Heart left ventricle (tissue), 16 donors: ENCODE measurements around the gene UPF2. TPM values are rescaled to one million over a fixed set of nuclear protein-coding genes. Genes with fewer than 3 reads are reported as not detected.

Source experiments
- ATAC-seq, 4 donors: fragments of 200-7000 bp; cut with Tn5 transposase; one replicate each; pipeline ENCODE4 v1.9.1; 2020 to 2022; ENCODE audit warnings: moderate library complexity in 4 of 4, mild to moderate bottlenecking in 3 of 4, moderate number of reproducible peaks in 1 of 4
- DNase-seq, 5 donors: peaks; one replicate each; pipeline ENCODE4 v3.0.0-alpha.2; 2020
- H3K27ac ChIP-seq, 12 donors: fragments of 200-600 bp; sonication (generic) in 4 of 12; one replicate each; pipeline versions ENCODE4 v1.5.0 to v1.8.0; 2016 to 2022; ENCODE audit warnings: mild to moderate bottlenecking in 2 of 12
- H3K27me3 ChIP-seq, 9 donors: fragments of 200-600 bp; sonication (generic) in 2 of 9; one replicate each; pipeline versions ENCODE4 v1.5.1 to v1.8.0; 2016 to 2022; ENCODE audit warnings: mild to moderate bottlenecking in 3 of 9
- H3K36me3 ChIP-seq, 9 donors: fragments of 200-600 bp; sonication (generic) in 2 of 9; one replicate each; pipeline versions ENCODE4 v1.5.0 to v1.8.0; 2018 to 2022; ENCODE audit warnings: mild to moderate bottlenecking in 2 of 9
- H3K4me1 ChIP-seq, 12 donors: fragments of 200-600 bp; sonication (generic) in 4 of 12; one replicate each; pipeline versions ENCODE4 v1.5.0 to v1.8.0; 2016 to 2022; ENCODE audit warnings: mild to moderate bottlenecking in 3 of 12
- H3K4me3 ChIP-seq, 12 donors: fragments of 200-600 bp; sonication (generic) in 4 of 12; one replicate each; pipeline versions ENCODE4 v1.5.0 to v1.8.0; 2017 to 2022; ENCODE audit warnings: mild to moderate bottlenecking in 9 of 12, moderate library complexity in 4 of 12
- H3K9me3 ChIP-seq, 12 donors: fragments of 200-600 bp; sonication (generic) in 4 of 12; one replicate each; pipeline versions ENCODE4 v1.5.0 to v1.8.0; 2016 to 2022; ENCODE audit warnings: mild to moderate bottlenecking in 1 of 12
- POLR2A ChIP-seq, 2 donors: fragments of 450-650 bp; IDR thresholded peaks; one replicate each; pipeline ENCODE4 v1.6.1; 2017; ENCODE audit warnings: antibody characterized with exemption in 2 of 2, mild to moderate bottlenecking in 2 of 2, moderate library complexity in 2 of 2
- WGBS, 4 donors: extraction: QIAGEN DNeasy Blood & Tissue Kit in 2 of 4; methylation state at CpG; one replicate each; pipeline versions ENCODE4 v1.1.5 to v1.1.7; 2013 to 2018; 5-methylcytosine and 5-hydroxymethylcytosine counted together
- intact Hi-C, 10 donors: fragments of 100-400 bp; cut with DNase I; formaldehyde crosslinking; loops; one replicate each; pipeline versions ENCODE4 v1.11.1 to v1.14.2; 2022
- polyA plus RNA-seq, 2 donors: library from polyadenylated mRNA; stranded (reverse); fragments of 200-250 nt; gene quantifications; one replicate each; pipeline ENCODE4 v1.2.3, GENCODE V29; 2013
- total RNA-seq, 9 donors: library from RNA; depleted of rRNA in 2 of 9; stranded (reverse); fragments of >200 nt in 2 of 9; fragmentation: NEBNext Ultra II Directional in 3 of 9; extraction: Animal tissue kit (Norgen Biotek cat#: 25700) in 3 of 9; gene quantifications; one replicate each; pipeline versions ENCODE4 v1.1.0 to v1.2.4, GENCODE V29; 2016 to 2023
- TF ChIP-seq, protein P1 (sequence below), 12 donors: fragments of 200-600 bp; sonication (generic) in 4 of 12; IDR thresholded peaks; one replicate each; pipeline versions ENCODE4 v1.5.0 to v1.8.0; 2018 to 2022; ENCODE audit warnings: antibody characterized with exemption in 12 of 12, mild to moderate bottlenecking in 5 of 12
- donor health status: ischemic (EF 13 %, LVEDD 7.1; RV severe dilation, severe dysfunction).
- donor health status: healthy with polysubstance abuse.
- donor health status: DM: no; HTN: yes; CAD: no.
- donor health status: DM: no; HTN: no; CAD: no.
- donor health status: ischemic (EF 25% LVEDD 6.9; RV normal size, moderate dysfunction).
- donor health status: ischemic (EF 25% LVEDD 5.7; RV mildly dilated, moderate dysfunction).
- donor health status: healthy.
- donor health status: DM: yes; HTN: yes; CAD: no.
- donor health status: ischemic (EF 35%, LVEDD 5.7; RV mildly dilated, moderate dysfunction).
- donor health status: nonischemic (EF 11% LVEDD 7.7; RV severe dilation, severe dysfunction).
- donor health status: DM: yes; HTN: yes; CAD: no.
- donor health status: PGD.
- donor health status: ischemic (EF 29% LVEDD 5.4; RV normal size, mild dysfunction).
- donor health status: nonischemic (EF 23%, LVEDD 6.1; RV moderate dilation, normal function).

UPF2 gene
- total and polyA plus RNA-seq, 11 donors = 7.9 to 20.9 (median 15.7) TPM

DNA sequence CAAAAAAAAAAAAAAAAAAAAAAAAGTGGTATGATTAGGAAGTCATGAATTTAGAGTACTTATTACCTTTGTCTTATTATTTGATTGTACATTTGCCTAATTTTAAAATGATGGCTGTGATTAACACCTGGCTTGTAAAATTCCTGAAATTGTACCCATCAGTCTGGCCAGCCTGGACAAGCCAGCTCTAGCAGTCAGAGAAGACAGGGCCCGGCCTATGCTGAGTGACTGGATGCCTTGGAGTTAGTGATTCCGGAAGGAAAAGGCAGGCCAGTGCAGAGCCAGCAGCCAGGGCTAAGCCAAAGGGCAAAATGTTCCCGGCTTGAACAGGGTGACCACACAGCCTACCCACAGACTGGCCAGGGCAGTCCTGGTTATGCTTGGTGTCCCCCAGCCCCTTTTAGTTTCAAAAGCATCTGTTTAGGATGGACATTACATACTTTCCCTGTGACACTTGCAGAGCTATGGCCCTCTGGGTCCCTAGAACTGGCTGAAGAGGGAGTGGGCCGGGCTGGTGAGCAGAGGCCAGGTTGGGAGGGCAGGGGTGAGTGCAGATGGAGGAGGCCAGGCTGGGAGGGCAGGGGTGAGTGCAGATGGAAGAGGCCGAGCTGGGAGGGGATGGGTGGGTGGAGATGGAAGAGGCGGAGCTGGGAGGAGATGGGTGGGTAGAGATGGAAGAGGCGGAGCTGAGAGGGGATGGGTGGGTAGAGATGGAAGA lies 157.7 kb downstream of the UPF2 start:
- ATAC-seq (no peak), DNase-seq (peak in 1 of 5 donors; percentile 30)
- no peak overlapping the region for H3K27ac ChIP-seq
- H3K9me3 ChIP-seq = no peaks in the 10 kb centered on the region
- intact Hi-C loops = no loop called here
- H3K36me3 ChIP-seq = no peaks in the 10 kb centered on the region
- peaks cover 0 to 2% (median 0%) of the 10 kb centered on the region in 12 donors for H3K4me1 ChIP-seq
- no peak overlapping the region for H3K4me3 ChIP-seq
- 75 to 84% (median 80%) methylated on average over 7 of the region's 7 CpGs for WGBS, 4 donors
- H3K27me3 ChIP-seq = no peaks in the 10 kb centered on the region
- TF ChIP-seq, protein P1, sequence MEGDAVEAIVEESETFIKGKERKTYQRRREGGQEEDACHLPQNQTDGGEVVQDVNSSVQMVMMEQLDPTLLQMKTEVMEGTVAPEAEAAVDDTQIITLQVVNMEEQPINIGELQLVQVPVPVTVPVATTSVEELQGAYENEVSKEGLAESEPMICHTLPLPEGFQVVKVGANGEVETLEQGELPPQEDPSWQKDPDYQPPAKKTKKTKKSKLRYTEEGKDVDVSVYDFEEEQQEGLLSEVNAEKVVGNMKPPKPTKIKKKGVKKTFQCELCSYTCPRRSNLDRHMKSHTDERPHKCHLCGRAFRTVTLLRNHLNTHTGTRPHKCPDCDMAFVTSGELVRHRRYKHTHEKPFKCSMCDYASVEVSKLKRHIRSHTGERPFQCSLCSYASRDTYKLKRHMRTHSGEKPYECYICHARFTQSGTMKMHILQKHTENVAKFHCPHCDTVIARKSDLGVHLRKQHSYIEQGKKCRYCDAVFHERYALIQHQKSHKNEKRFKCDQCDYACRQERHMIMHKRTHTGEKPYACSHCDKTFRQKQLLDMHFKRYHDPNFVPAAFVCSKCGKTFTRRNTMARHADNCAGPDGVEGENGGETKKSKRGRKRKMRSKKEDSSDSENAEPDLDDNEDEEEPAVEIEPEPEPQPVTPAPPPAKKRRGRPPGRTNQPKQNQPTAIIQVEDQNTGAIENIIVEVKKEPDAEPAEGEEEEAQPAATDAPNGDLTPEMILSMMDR (IDR thresholded peaks at IDR 0.05) = no peak
- TF ChIP-seq POLR2A (IDR thresholded peaks at IDR 0.05) = no peak

DNA sequence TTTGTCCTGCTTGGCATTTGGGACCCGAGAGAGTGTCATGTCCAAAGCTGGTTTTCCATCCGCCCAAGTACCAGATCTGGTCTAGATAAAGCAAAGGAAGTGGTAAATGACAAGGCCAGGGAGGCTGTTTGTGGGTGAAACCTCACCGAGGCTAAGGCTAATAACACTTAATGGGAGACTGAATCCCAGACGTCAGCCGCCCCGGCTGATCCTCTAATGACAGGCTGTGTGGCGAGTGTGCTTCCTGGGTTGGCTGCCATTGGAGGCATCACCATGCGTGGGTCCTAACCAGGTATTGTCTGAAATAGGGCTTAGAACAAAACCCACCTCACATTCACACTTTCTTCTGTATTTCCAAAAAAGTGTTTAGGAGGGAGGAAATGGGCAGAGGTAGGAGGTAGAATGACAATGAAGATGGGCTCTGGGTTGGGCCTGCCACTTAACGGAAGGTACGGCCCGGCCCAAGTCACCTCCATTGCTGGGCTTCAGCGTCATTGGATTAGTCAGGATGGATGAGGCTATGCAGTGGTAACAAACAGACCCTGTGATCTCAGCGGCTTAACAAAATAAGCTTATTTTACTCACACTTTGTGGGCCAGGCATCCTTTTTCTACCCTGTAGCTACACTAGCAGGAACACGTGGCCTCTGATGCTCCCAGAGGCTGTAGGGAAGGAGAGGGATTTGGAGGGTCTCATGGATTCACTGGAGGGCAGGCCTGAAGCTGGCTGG lies 159.8 kb downstream of the UPF2 start:
- Histone ChIP-seq H3K36me3 (no peaks in the 10 kb centered on the region), H3K9me3 (no peaks in the 10 kb centered on the region), H3K4me3 (no peak overlapping the region), H3K4me1 (peaks cover 0 to 2% (median 0%) of the 10 kb centered on the region in 12 donors), H3K27ac (no peak overlapping the region), H3K27me3 (no peaks in the 10 kb centered on the region)
- ATAC-seq = no peak
- WGBS, 4 donors = 89 to 93% (median 92%) methylated on average over 14 of the region's 14 CpGs
- DNase-seq = peak in 2 of 5 donors; percentile 7 to 23
- TF ChIP-seq POLR2A (IDR thresholded peaks at IDR 0.05) = no peak
- TF ChIP-seq, protein P1 (IDR thresholded peaks at IDR 0.05) = no peak
- intact Hi-C loops = no loop called here

DNA sequence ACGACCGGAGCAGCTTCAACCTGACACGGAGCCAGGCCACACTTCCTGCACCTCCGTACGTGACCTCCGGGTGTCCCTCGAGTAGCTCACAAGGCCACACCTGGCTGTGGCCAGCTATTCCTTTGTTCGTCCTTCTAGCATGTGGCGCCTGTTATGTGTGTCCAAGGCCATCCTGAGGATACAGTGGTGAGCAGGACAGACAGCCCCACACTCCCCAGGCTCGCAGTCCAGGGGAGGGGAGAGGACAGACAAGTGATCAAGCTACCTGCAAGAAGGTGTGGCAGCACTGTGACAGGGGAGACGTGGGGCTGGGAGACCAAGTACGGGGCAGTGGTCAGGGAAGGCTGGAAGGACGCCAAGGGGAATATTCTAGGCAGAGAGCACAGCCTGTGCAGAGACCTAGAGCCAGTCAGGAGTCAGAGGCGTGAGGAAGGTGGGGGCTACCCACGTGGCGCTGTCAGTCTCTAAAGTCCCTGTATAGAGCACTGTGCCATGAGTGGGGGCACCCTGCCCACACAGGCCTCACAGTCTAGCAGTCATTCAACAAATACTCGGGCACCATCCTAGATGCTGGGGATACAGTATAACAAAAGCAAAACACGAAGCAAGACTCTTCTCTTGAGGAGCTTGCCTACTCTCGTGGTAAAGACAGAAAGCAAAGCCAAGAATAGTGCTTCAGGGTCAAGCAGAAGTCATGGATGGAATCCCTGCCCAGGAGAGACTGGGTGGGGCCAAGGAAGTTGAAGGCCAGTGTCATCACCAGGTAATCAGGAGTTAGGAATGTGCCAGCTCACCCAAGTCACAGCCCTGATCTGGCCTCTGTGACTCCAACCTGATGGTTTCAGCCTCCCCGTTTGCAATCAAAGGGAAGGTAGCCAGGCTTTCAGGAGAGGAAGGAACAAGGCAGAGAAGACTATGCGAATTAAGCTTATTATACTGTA lies 160.9 kb downstream of the UPF2 start:
- 82 to 86% (median 84%) methylated on average over 20 to 21 of the region's 21 CpGs for WGBS, 4 donors
- DNase-seq = peak in 2 of 5 donors; percentile 20 to 48
- Histone ChIP-seq H3K4me3 (no peak overlapping the region), H3K27ac (no peak overlapping the region), H3K27me3 (no peaks in the 10 kb centered on the region), H3K4me1 (peaks cover 0 to 2% (median 0%) of the 10 kb centered on the region in 12 donors), H3K36me3 (no peaks in the 10 kb centered on the region), H3K9me3 (no peaks in the 10 kb centered on the region)
- intact Hi-C loops = no loop called here
- ATAC-seq = no peak
- no peak for TF ChIP-seq POLR2A (IDR thresholded peaks at IDR 0.05)
- TF ChIP-seq, protein P1 (IDR thresholded peaks at IDR 0.05) = no peak
